HCT116 (cell line): ENCODE measurements around the gene TMEM222. TPM values are rescaled to one million over a fixed set of nuclear protein-coding genes. Genes with fewer than 3 reads are reported as not detected.

Source experiments
- ATAC-seq: fragments of 200-7000 bp; cut with Tn5 transposase; 2 replicates; pipeline ENCODE4 v1.9.1; 2020; ENCODE audit warnings: mild to moderate bottlenecking, moderate library complexity
- BruUV-seq: library from RNA; stranded (reverse); fragments of 400-500 nt; replicated peaks from 2 replicates; lab custom pipeline; 2021; lab: Mats Ljungman, UMichigan
- CTCF ChIA-PET: fragments of 300-600 bp; sonication (Branson Sonifier 250); formaldehyde crosslinking; loops from one replicate; lab custom pipeline; 2021; ENCODE audit warnings: antibody characterized with exemption; lab: Charles Lee
- POLR2A ChIA-PET: fragments of 300-600, 350-600 bp; sonication (Branson Sonifier 250); formaldehyde crosslinking; loops from one replicate; lab custom pipeline; 2021; ENCODE audit warnings: antibody characterized with exemption; lab: Charles Lee
- RAD21 ChIA-PET, 2 experiments: fragments of 300-600 bp; sonication (Branson Sonifier 250); formaldehyde crosslinking; loops; one replicate each; lab custom pipeline; 2023; ENCODE audit warnings: low total read pairs in 2 of 2; ENCODE audit not compliant: uncharacterized antibody in 2 of 2, unreplicated experiment in 2 of 2, low non-redundant PET in 1 of 2; lab: Charles Lee
- DNase-seq: peaks from one replicate; pipeline ENCODE4 v3.0.0-alpha.2; 2010; ENCODE audit warnings: low read depth, low spot score
- H2AFZ ChIP-seq: fragments of 200-600 bp; shearing (Covaris generic), sonication (generic); 2 replicates; pipeline ENCODE4 v1.6.1; 2017; ENCODE audit warnings: low read depth, mixed run types, mixed read lengths, antibody characterized with exemption, low read length; ENCODE audit not compliant: poor library complexity, severe bottlenecking
- H3K27ac ChIP-seq: 2 replicates; pipeline ENCODE4 v1.5.1; 2012; ENCODE audit warnings: low read depth, low read length
- H3K27me3 ChIP-seq: fragments of 200-600 bp; sonication (generic); 2 replicates; pipeline ENCODE4 v1.6.1; 2016; ENCODE audit warnings: mixed run types, low read length, mixed read lengths; ENCODE audit not compliant: insufficient read depth
- H3K36me3 ChIP-seq, 2 experiments: fragments of 200-500 bp in 1 of 2; fragments of 200-600 bp in 1 of 2; sonication (Bioruptor generic) in 1 of 2; sonication (generic) in 1 of 2; 2 replicates each; pipeline versions ENCODE4 v1.5.1 to v1.6.1; 2014 to 2016; ENCODE audit warnings: low read length in 2 of 2, inconsistent platforms in 1 of 2, mixed read lengths in 1 of 2, mixed run types in 1 of 2; ENCODE audit not compliant: insufficient read depth in 2 of 2, control insufficient read depth in 1 of 2
- H3K4me1 ChIP-seq, 2 experiments: fragments of 200-600 bp in 1 of 2; sonication (generic) in 1 of 2; 2 replicates each; pipeline versions ENCODE4 v1.5.1 to v1.6.1; 2012 to 2017; ENCODE audit warnings: low read length in 2 of 2, inconsistent platforms in 1 of 2, mild to moderate bottlenecking in 1 of 2, mixed read lengths in 1 of 2, mixed run types in 1 of 2, moderate library complexity in 1 of 2; ENCODE audit not compliant: insufficient read depth in 2 of 2, control insufficient read depth in 1 of 2
- H3K4me2 ChIP-seq: fragments of 200-600 bp; sonication (generic); 2 replicates; pipeline ENCODE4 v1.6.1; 2017; ENCODE audit warnings: mixed run types, low read length, mixed read lengths
- H3K4me3 ChIP-seq, 2 experiments: fragments of 200-600 bp in 1 of 2; sonication (generic) in 1 of 2; replicated peaks in 1 of 2; 2 replicates each; pipeline ENCODE4 v1.5.1; 2011 to 2016; ENCODE audit warnings: low read length in 2 of 2, control low read depth in 1 of 2, low read depth in 1 of 2, mild to moderate bottlenecking in 1 of 2, mixed read lengths in 1 of 2, mixed run types in 1 of 2
- H3K79me2 ChIP-seq: fragments of 200-600 bp; sonication (generic); 2 replicates; pipeline ENCODE4 v1.6.1; 2017; ENCODE audit warnings: mild to moderate bottlenecking, mixed run types, low read length, moderate library complexity, mixed read lengths; ENCODE audit not compliant: insufficient read depth
- H3K9ac ChIP-seq: fragments of 200-600 bp; sonication (generic); 2 replicates; pipeline ENCODE4 v1.6.1; 2016; ENCODE audit warnings: low read length, mixed read lengths
- H3K9me2 ChIP-seq: fragments of 200-600 bp; sonication (generic), shearing (Covaris generic); 2 replicates; pipeline ENCODE4 v1.6.1; 2017; ENCODE audit warnings: mixed run types, mild to moderate bottlenecking, moderate library complexity; ENCODE audit not compliant: insufficient read depth
- H3K9me3 ChIP-seq, 2 experiments: fragments of 200-500 bp in 1 of 2; fragments of 200-600 bp in 1 of 2; sonication (Bioruptor generic) in 1 of 2; sonication (generic) in 1 of 2; 2 replicates each; pipeline ENCODE4 v1.6.1; 2014 to 2017; ENCODE audit warnings: low read length in 2 of 2, mixed read lengths in 2 of 2, inconsistent platforms in 1 of 2, low read depth in 1 of 2, mild to moderate bottlenecking in 1 of 2, mixed run types in 1 of 2, moderate library complexity in 1 of 2; ENCODE audit not compliant: control insufficient read depth in 1 of 2, insufficient read depth in 1 of 2
- H4K20me1 ChIP-seq: fragments of 200-600 bp; sonication (generic), shearing (Covaris generic); 2 replicates; pipeline ENCODE4 v1.6.1; 2017; ENCODE audit warnings: mixed run types, mild to moderate bottlenecking, moderate library complexity; ENCODE audit not compliant: insufficient read depth
- ATF3 ChIP-seq: IDR thresholded peaks from 2 replicates; pipeline ENCODE4 v1.6.1; 2012
- CEBPB ChIP-seq: IDR thresholded peaks from 2 replicates; pipeline ENCODE4 v1.6.1; 2012; ENCODE audit warnings: low read depth
- EGR1 ChIP-seq: IDR thresholded peaks from 2 replicates; pipeline ENCODE4 v1.6.1; 2012; ENCODE audit warnings: low read depth
- ELF1 ChIP-seq: IDR thresholded peaks from 2 replicates; pipeline ENCODE4 v1.6.1; 2012; ENCODE audit warnings: low read depth, borderline replicate concordance
- EZH2 ChIP-seq: fragments of 200-600 bp; sonication (generic); IDR thresholded peaks from 2 replicates; pipeline ENCODE4 v1.6.1; 2017; ENCODE audit warnings: antibody characterized with exemption, mixed run types
- EZH2phosphoT487 ChIP-seq: fragments of 200-600 bp; IDR thresholded peaks from 2 replicates; pipeline ENCODE4 v1.6.1; 2018; ENCODE audit warnings: antibody characterized with exemption, borderline replicate concordance
- FOSL1 ChIP-seq: IDR thresholded peaks from 2 replicates; pipeline ENCODE4 v1.6.1; 2012; ENCODE audit warnings: low read depth
- MAX ChIP-seq: IDR thresholded peaks from 2 replicates; pipeline ENCODE4 v1.6.1; 2012
- POLR2A ChIP-seq: IDR thresholded peaks from 2 replicates; pipeline ENCODE4 v1.7.0; 2011; ENCODE audit warnings: borderline replicate concordance; ENCODE audit not compliant: insufficient read depth, insufficient read length; ENCODE audit errors: extremely low read depth
- POLR2AphosphoS5 ChIP-seq: IDR thresholded peaks from 2 replicates; pipeline ENCODE4 v1.6.1; 2011; ENCODE audit warnings: mild to moderate bottlenecking, low read depth, low read length, moderate library complexity
- RAD21 ChIP-seq: IDR thresholded peaks from 2 replicates; pipeline ENCODE4 v1.6.1; 2012; ENCODE audit warnings: low read depth, mild to moderate bottlenecking
- REST ChIP-seq: IDR thresholded peaks from 2 replicates; pipeline ENCODE4 v1.6.1; 2012; ENCODE audit warnings: low read depth
- SIN3A ChIP-seq: IDR thresholded peaks from 2 replicates; pipeline ENCODE4 v1.6.1; 2012; ENCODE audit warnings: low read depth
- SP1 ChIP-seq: IDR thresholded peaks from 2 replicates; pipeline ENCODE4 v1.6.1; 2012; ENCODE audit warnings: low read depth
- SRF ChIP-seq: IDR thresholded peaks from 2 replicates; pipeline ENCODE4 v1.6.1; 2012; ENCODE audit warnings: low read depth
- TCF7L2 ChIP-seq: IDR thresholded peaks from 2 replicates; pipeline ENCODE4 v1.7.0; 2011; ENCODE audit warnings: borderline replicate concordance, inconsistent platforms; ENCODE audit not compliant: insufficient read depth, insufficient read length; ENCODE audit errors: extremely low read depth
- YY1 ChIP-seq: IDR thresholded peaks from 2 replicates; pipeline ENCODE4 v1.6.1; 2011; ENCODE audit warnings: low read length, low read depth, moderate library complexity, mild to moderate bottlenecking; ENCODE audit not compliant: insufficient replicate concordance; ENCODE audit errors: extremely low read depth
- ZBTB33 ChIP-seq: IDR thresholded peaks from 2 replicates; pipeline ENCODE4 v1.6.1; 2011; ENCODE audit warnings: mild to moderate bottlenecking, low read length, moderate library complexity; ENCODE audit not compliant: insufficient replicate concordance; ENCODE audit errors: extremely low read depth
- ZFX ChIP-seq: fragments of 450-650 bp; IDR thresholded peaks from 2 replicates; pipeline ENCODE4 v1.6.1; 2017
- ZNF274 ChIP-seq: fragments of 200-500 bp; sonication (Bioruptor generic); IDR thresholded peaks from 2 replicates; pipeline ENCODE4 v1.6.1; 2014; ENCODE audit warnings: mild to moderate bottlenecking, low read depth, low read length, inconsistent platforms
- intact Hi-C: fragments of 100-400 bp; cut with micrococcal nuclease; formaldehyde crosslinking; loops from 2 replicates; pipeline ENCODE4 v1.10.0; 2022
- total RNA-seq: library from RNA; stranded (reverse); gene quantifications from one replicate; pipeline ENCODE4 v1.2.1, GENCODE V29; 2021; ENCODE audit not compliant: unreplicated experiment

Gene TMEM222
- total RNA-seq, 1 experiment from 2014 or later: 32.8 TPM

GRCh38 chr1:27363766-27364695, 42.1 kb downstream of the TMEM222 start:
- Histone ChIP-seq H4K20me1 (no peaks in the 10 kb centered on the region), H3K4me1 (peaks cover 12 to 32% of the 10 kb centered on the region in 2 experiments), H3K79me2 (peaks cover 3% of the 10 kb centered on the region; the same call in 1 of the 2 replicates), H3K27ac (peak overlapping the region; percentile 100; the same call in 1 of the 2 replicates), H3K27me3 (no peaks in the 10 kb centered on the region), H3K4me3 (no peak overlapping the region), H3K36me3 (peaks cover 0 to 4% of the 10 kb centered on the region in 2 experiments; a peak in 1 of 4 replicates), H3K9ac (no peak overlapping the region), H2AFZ (no peak overlapping the region), H3K9me3 (no peaks in the 10 kb centered on the region), H3K9me2 (no peaks in the 10 kb centered on the region), H3K4me2 (no peak overlapping the region)
- DNase-seq: no peak
- TF ChIP-seq EZH2 (no peak), EZH2phosphoT487 (no peak), MAX (no peak), RAD21 (no peak), ZFX (no peak), POLR2A (no peak), CEBPB (no peak), REST (no peak), SRF (no peak), ELF1 (no peak), SIN3A (no peak), SP1 (no peak), TCF7L2 (no peak), ZBTB33 (no peak), POLR2AphosphoS5 (no peak), YY1 (no peak), FOSL1 (no peak), EGR1 (no peak), ATF3 (no peak), ZNF274 (no peak)
- intact Hi-C loops: no loop called here
- RAD21 ChIA-PET: no interaction called here
- POLR2A ChIA-PET: interaction anchor here (0.7 kb wide), 1 partner anchor 13 kb away, joined by 4 read pairs; no protein-coding TSS in a partner anchor
- no peak for ATAC-seq
- CTCF ChIA-PET: no interaction called here
- no TSS peak for BruUV-seq
